BLaER1 (cell line): ENCODE data around the gene CDAN1.

Experiments used
- H3K27ac ChIP-seq: shearing (Covaris generic); formaldehyde crosslinking; 2 replicates; pipeline ENCODE4 v1.8.1; 2022
- H3K27me3 ChIP-seq: shearing (Covaris generic); formaldehyde crosslinking; 2 replicates; pipeline ENCODE4 v1.8.1; 2022
- H3K36me3 ChIP-seq: shearing (Covaris generic); formaldehyde crosslinking; 2 replicates; pipeline ENCODE4 v1.8.1; 2022
- H3K4me1 ChIP-seq: shearing (Covaris generic); formaldehyde crosslinking; 2 replicates; pipeline ENCODE4 v1.8.1; 2022
- H3K4me2 ChIP-seq: shearing (Covaris generic); formaldehyde crosslinking; 2 replicates; pipeline ENCODE4 v1.8.1; 2022
- H3K4me3 ChIP-seq: shearing (Covaris generic); formaldehyde crosslinking; 2 replicates; pipeline ENCODE4 v1.8.1; 2022
- H3K9ac ChIP-seq: shearing (Covaris generic); formaldehyde crosslinking; 2 replicates; pipeline ENCODE4 v1.8.1; 2022
- H3K9me3 ChIP-seq: shearing (Covaris generic); formaldehyde crosslinking; 2 replicates; pipeline ENCODE4 v1.8.1; 2022
- H4K20me1 ChIP-seq: shearing (Covaris generic); formaldehyde crosslinking; 2 replicates; pipeline ENCODE4 v1.8.1; 2022
- Cebpa-rat ChIP-seq: shearing (Covaris generic); IDR thresholded peaks from 2 replicates; pipeline ENCODE4 v1.8.1; 2022

Gene CDAN1

DNA sequence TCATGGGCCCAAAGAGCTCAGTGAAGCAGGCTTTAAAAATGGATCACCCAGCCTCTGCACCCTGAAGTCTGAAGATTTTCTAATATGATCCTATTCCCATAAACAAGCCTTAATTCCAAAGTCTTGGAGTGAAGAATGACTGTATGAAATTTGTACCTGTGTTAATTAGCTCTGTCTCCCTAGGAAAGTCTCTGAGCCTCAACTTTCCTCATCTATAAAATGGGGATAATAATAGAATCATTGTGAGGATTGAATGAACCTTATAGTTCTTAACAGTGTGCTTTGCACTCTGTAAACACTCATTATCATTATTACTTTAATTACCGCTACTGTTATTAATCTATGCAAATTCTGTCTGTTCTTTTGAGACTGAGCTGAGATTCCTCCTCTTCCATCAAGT is 61.9 kb downstream of the CDAN1 start:
- no peak overlapping the region for H3K4me2 ChIP-seq

GRCh38 chr15:42674472-42674871 is 62.5 kb downstream of the CDAN1 start:
- Histone ChIP-seq H3K4me3 (no peak overlapping the region), H4K20me1 (no peaks in the 10 kb centered on the region), H3K4me1 (no peaks in the 10 kb centered on the region), H3K36me3 (peaks cover 84% of the 10 kb centered on the region), H3K27ac (no peak overlapping the region), H3K9me3 (no peaks in the 10 kb centered on the region), H3K27me3 (no peaks in the 10 kb centered on the region), H3K4me2 (no peak overlapping the region), H3K9ac (no peak overlapping the region)
- TF ChIP-seq Cebpa-rat: no peak

More for the DNA sequence above, 61.9 kb downstream of the CDAN1 start:
- Histone ChIP-seq H3K36me3 (peaks cover 86% of the 10 kb centered on the region), H3K9me3 (no peaks in the 10 kb centered on the region), H3K4me1 (no peaks in the 10 kb centered on the region), H3K27ac (no peak overlapping the region), H3K4me3 (no peak overlapping the region), H3K9ac (no peak overlapping the region), H4K20me1 (no peaks in the 10 kb centered on the region), H3K27me3 (no peaks in the 10 kb centered on the region)
- TF ChIP-seq Cebpa-rat: no peak
